Glutamatergic neuron (in vitro differentiated cells): ENCODE data around the gene SPOCK1. TPM values are rescaled to one million over a fixed set of nuclear protein-coding genes. Genes with fewer than 3 reads are reported as not detected.
A peak's percentile ranks its signal among the peaks of the same experiment; 100 is the strongest.

ENCODE experiments used
- DNase-seq: peaks from one replicate; pipeline ENCODE4 v3.0.0; 2022
- H3K27ac Mint-ChIP-seq: one replicate; pipeline ENCODE4 v1.8.0; 2020; ENCODE audit warnings: mild to moderate bottlenecking, mixed read lengths, inconsistent platforms; ENCODE audit not compliant: unreplicated experiment
- H3K27me3 Mint-ChIP-seq: one replicate; pipeline ENCODE4 v1.8.0; 2020; ENCODE audit warnings: mild to moderate bottlenecking, moderate library complexity, mixed read lengths, inconsistent platforms; ENCODE audit not compliant: unreplicated experiment
- H3K36me3 Mint-ChIP-seq: one replicate; pipeline ENCODE4 v1.8.0; 2020; ENCODE audit warnings: mild to moderate bottlenecking, mixed read lengths, inconsistent platforms; ENCODE audit not compliant: unreplicated experiment
- H3K4me1 Mint-ChIP-seq: one replicate; pipeline ENCODE4 v1.8.0; 2020; ENCODE audit warnings: mild to moderate bottlenecking, low read depth, mixed read lengths, inconsistent platforms; ENCODE audit not compliant: unreplicated experiment
- H3K4me3 Mint-ChIP-seq: one replicate; pipeline ENCODE4 v1.8.0; 2020; ENCODE audit warnings: mild to moderate bottlenecking, mixed read lengths, inconsistent platforms; ENCODE audit not compliant: unreplicated experiment
- H3K9me3 Mint-ChIP-seq: one replicate; pipeline ENCODE4 v1.8.0; 2020; ENCODE audit warnings: mild to moderate bottlenecking, moderate library complexity, mixed read lengths, inconsistent platforms; ENCODE audit not compliant: unreplicated experiment
- total RNA-seq: library from RNA; stranded (reverse); fragmentation: NEBNext Ultra II Directional; extraction: Animal tissue kit (Norgen Biotek cat#: 25700); gene quantifications from one replicate; pipeline ENCODE4 v1.2.1, GENCODE V29; 2021; ENCODE audit not compliant: unreplicated experiment
- TF ChIP-seq, protein P1 (sequence below): fragments of 200-600 bp; sonication (generic); IDR thresholded peaks from one replicate; pipeline ENCODE4 v1.5.0; 2021; ENCODE audit not compliant: partially characterized antibody, unreplicated experiment

The SPOCK1 gene
- total RNA-seq, 1 donor from 2014 or later = 25.4 TPM

DNA sequence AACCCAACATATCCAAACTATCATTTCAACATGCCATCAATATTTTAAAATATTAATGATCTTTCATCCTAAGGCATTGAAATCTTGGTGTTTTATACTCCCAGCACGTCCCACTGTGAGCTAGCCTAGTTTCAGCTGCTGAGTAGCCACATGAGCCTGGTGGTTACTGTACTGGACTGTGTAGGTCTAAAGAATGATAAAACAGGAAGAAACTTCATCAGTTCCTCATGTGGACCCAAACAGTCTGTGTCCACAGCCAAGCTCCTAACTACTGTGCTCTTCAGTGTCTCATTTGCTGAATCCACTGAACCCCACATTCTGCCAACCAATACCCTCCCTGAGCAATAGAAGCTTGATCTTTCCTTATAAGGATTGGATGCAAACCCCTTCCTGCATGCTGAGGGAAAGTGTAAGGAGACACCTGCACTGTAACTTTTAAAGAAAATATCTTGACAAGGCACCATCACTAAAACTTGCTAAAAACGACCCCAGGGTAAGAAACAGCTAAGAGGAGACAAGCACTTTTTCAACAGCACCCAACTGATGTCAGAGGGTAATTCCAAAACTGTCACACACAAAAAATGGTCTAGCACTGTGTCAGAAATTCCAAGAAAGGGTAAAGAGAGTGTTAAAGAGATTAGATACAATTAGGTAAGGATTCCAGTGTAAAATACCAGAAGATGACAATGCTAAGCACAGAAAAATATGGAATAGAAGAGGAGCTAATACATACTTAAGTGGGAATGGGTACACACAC is 126.9 kb downstream of the SPOCK1 start:
- Mint-ChIP-seq H3K9me3 (no peaks in the 10 kb centered on the region), H3K4me3 (no peak overlapping the region), H3K4me1 (peaks cover 13% of the 10 kb centered on the region), H3K36me3 (no peaks in the 10 kb centered on the region), H3K27ac (no peak overlapping the region), H3K27me3 (peaks cover 2% of the 10 kb centered on the region)
- DNase-seq = no peak
- TF ChIP-seq, protein P1, sequence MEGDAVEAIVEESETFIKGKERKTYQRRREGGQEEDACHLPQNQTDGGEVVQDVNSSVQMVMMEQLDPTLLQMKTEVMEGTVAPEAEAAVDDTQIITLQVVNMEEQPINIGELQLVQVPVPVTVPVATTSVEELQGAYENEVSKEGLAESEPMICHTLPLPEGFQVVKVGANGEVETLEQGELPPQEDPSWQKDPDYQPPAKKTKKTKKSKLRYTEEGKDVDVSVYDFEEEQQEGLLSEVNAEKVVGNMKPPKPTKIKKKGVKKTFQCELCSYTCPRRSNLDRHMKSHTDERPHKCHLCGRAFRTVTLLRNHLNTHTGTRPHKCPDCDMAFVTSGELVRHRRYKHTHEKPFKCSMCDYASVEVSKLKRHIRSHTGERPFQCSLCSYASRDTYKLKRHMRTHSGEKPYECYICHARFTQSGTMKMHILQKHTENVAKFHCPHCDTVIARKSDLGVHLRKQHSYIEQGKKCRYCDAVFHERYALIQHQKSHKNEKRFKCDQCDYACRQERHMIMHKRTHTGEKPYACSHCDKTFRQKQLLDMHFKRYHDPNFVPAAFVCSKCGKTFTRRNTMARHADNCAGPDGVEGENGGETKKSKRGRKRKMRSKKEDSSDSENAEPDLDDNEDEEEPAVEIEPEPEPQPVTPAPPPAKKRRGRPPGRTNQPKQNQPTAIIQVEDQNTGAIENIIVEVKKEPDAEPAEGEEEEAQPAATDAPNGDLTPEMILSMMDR = no peak

DNA sequence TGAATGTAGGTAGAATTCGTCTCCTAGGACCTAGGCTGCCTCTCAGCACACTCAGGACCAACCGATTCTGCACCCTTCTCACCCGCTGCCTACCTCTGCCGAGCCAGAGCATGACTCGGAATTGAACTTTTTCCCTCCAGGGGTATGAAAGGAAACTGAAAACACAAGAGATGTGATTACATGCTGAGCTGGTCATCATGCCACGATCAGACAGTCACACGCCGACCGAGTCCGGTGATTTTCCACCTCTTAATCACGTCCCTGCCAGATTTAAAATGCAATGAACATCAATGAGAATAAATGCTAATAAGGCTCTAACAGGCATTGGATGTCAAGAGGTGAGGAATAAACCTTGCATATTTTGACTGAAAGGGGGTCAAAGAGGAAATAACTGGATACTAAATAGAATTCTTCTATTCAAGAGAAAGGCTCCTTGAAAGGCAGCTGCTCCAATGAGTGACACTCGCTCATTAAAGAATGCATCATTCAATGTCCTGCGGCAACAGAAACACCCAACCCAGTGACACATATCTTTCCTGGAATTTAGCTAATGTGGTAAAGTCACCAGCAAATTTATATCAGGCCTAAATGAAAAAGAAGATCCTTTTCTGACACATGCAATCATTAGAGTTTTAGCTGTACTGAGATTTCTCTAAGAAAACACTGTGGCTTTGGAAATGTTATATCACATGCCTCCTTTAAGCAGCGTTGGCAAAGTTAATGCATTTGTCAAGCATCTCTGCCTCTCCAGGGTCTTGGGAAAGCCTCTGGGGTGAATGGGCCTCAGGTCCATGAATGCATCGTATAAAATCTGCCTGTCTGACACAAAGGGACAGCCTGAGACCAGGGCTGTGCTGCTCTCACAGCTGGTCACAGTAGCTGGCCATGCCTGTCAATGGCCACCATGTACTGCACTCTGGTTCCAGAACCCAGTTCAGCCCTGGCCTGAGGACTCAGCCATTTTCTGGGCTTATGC is 128.7 kb downstream of the SPOCK1 start:
- Mint-ChIP-seq H3K36me3 (no peaks in the 10 kb centered on the region), H3K27me3 (peaks cover 4% of the 10 kb centered on the region), H3K27ac (peak overlapping the region; percentile 44), H3K9me3 (no peaks in the 10 kb centered on the region), H3K4me1 (peaks cover 13% of the 10 kb centered on the region), H3K4me3 (no peak overlapping the region)
- TF ChIP-seq, protein P1 = no peak
- peak; percentile 31 for DNase-seq

GRCh38 chr5:137368651-137369050 is 130.5 kb downstream of the SPOCK1 start:
- H3K4me1 Mint-ChIP-seq = peaks cover 13% of the 10 kb centered on the region
- H3K27ac Mint-ChIP-seq = no peak overlapping the region
- TF ChIP-seq, protein P1 = no peak
- no peak overlapping the region for H3K4me3 Mint-ChIP-seq
- peaks cover 4% of the 10 kb centered on the region for H3K27me3 Mint-ChIP-seq
- DNase-seq = no peak
- no peaks in the 10 kb centered on the region for H3K9me3 Mint-ChIP-seq
- no peaks in the 10 kb centered on the region for H3K36me3 Mint-ChIP-seq

- Mint-ChIP-seq H3K4me3 (no peak overlapping the region), H3K9me3 (no peaks in the 10 kb centered on the region), H3K27me3 (peaks cover 4% of the 10 kb centered on the region), H3K27ac (no peak overlapping the region), H3K4me1 (peaks cover 13% of the 10 kb centered on the region), H3K36me3 (no peaks in the 10 kb centered on the region)
- DNase-seq = no peak
- TF ChIP-seq, protein P1 = no peak
These were observed 131.2 kb downstream of the SPOCK1 start for GRCh38 chr5:137367951-137368350.

DNA sequence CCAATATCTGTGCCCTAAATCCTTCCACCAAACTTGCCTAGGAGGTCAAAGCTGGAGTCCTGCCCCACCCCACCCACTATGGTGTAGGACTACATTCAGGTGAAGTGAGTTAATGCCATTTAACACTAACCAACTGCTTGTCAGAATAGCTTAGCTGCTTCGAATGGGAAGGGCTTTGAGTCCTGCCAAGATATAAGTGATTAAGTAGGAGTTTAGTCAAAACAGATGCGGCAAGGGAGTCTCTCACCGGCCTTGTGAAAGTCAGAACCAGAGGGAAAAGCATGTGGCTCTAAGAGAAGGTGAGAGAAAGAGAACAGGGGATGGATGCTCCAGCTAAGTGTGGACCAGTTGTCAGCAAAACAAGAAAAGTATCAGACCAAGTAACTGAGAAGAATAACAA is 132.6 kb downstream of the SPOCK1 start:
- no peak for DNase-seq
- TF ChIP-seq, protein P1 = no peak
- Mint-ChIP-seq H3K27me3 (peaks cover 4% of the 10 kb centered on the region), H3K36me3 (no peaks in the 10 kb centered on the region), H3K27ac (no peak overlapping the region), H3K4me1 (peaks cover 11% of the 10 kb centered on the region), H3K9me3 (no peaks in the 10 kb centered on the region), H3K4me3 (no peak overlapping the region)
